SHP77 (cell line): Measurements from ENCODE around the gene LLGL1.
A peak's percentile ranks its signal among the peaks of the same experiment; 100 is the strongest.

ENCODE experiments used
- DNase-seq, 2 experiments: peaks; one replicate each; lab custom pipeline; 2025; lab: John Stamatoyannopoulos, UW

The LLGL1 gene

DNA sequence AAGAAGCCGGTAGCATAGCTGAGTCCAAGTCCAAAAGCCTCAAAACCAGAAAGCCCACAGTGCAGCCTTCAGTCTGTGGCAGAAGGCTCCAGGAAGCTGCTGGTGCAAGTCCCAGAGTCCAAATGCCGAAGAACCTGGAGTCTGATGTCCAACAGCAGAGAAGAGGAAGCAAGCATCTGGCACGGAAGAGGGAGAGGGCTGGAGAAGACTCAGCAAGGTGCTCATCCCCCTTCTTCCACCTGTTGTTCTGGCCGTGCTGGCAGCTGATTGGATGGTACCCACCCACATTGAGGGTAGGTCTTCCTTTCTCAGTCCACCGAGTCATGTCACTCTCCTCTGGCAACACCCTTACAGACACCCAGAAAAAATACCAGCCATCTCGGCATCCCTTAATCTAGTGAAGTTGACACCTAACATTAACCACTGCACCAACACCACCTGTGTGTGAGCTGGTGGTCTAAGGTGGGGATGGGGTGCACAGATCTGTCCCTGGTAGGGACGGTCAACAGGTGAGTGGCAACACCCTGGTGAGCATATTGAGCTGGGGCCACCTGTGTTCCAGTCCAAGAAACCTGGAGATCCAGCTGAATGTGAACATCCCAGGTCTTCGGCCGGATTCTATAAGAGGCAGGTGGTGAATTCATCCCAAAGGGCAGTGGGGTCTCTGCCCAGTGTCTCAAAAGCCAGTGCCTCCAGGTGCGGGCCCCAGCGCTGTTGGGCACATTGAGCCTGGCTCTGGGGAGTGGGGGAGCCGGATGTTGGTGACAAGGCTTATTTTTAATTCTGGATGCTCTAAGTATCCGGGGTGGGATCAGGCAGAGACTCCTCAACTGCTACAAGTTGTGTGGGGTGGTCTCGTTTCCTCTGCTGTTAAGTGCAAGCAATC lies 44.9 kb downstream of the LLGL1 start:
- DNase-seq: no peak

DNA sequence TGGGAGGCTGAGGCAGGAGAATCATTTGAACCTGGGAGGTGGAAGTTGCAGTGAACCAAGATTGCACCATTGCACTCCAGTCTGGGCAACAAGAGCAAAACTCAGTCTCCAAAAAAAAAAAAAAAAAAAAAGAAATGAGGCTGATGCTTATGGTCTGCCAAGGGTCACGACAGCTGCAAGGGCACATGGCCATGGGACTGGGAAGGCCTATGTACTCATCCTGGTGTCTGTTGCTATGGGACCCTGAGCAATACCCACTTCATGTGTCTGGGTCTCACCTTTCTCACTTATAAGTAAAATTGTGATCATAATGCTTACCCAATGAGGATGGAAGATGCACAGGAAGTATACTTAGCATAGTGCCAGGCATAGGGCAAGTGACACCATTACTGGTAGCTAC lies 51.6 kb downstream of the LLGL1 start:
- DNase-seq: no peak

- no peak for DNase-seq
Measured at GRCh38 chr17:18278867-18279266, 53.4 kb downstream of the LLGL1 start.

DNA sequence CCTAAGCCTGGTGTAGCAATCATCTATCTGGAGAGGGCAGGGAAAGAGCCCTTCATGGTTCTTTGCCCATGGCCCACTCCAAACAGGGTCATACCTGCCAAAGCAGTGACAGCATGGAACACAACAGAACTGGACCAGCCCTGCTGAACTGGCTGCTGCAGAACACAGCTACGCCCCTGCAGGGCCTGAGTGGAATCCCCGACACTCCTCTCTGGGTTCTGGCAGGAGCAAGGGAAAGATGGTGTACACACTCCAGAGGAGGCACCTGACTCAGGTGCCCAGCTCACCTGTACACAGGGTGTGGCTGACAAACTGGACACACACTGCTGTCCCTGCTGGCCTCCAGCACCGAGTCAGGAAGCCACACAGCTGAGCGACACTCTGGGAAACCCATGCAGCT lies 54.8 kb downstream of the LLGL1 start:
- no peak for DNase-seq

GRCh38 chr17:18280766-18281371 lies 55.4 kb downstream of the LLGL1 start:
- peak; percentile 33 to 35 for DNase-seq

- DNase-seq: no peak
Measured at GRCh38 chr17:18281788-18282187, 56.4 kb downstream of the LLGL1 start.

GRCh38 chr17:18285296-18285695 lies 59.9 kb downstream of the LLGL1 start:
- no peak for DNase-seq

DNA sequence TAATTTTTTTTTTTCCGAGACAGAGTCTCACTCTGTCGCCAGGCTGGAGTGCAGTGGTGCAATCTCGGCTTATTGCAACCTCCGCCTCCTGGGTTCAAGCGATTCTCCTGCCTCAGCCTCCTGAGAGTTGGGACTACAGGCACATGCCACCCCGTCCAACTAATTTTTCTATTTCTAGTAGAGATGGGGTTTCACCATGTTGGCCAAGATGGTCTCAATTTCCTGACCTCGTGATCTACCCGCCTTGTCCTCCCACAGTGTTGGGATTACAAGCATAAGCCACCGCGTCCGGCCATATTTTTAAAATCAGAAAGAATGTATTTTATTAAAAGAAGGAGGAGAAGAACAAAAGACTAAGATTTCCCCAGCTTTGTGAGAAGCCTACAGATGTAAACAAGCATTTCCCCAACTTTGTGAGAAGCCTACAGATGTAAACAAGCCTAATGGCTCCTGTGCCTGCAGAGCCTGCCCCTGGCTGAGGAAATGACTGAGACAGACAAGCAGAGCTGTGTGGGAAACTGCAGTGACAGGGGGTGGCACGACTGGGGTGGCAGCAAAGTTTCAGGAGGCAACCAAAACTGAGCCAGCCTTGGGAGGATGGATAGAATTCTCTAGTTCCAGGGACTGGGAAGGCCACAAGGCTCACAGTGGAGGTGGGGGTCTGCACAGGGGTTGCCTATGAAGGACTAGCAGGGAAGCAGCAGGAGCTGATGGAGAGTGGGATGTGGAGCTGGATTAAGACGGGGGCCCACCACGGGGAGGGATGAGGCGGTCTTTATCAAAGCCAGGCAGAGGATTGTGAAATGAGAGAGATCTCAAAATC lies 66.5 kb downstream of the LLGL1 start:
- no peak for DNase-seq
